K562 (cell line): Measurements from ENCODE around the gene BCL7B. TPM values are rescaled to one million over a fixed set of nuclear protein-coding genes. Genes with fewer than 3 reads are reported as not detected.

Experiments used
- HDAC2 ChIP-seq: fragments of 450-650 bp; IDR thresholded peaks from 2 replicates; pipeline ENCODE4 v1.6.1; 2016; ENCODE audit warnings: mild to moderate bottlenecking
- L3MBTL2 ChIP-seq: fragments of 450-650 bp; IDR thresholded peaks from 2 replicates; pipeline ENCODE4 v1.6.1; 2016; ENCODE audit warnings: mild to moderate bottlenecking, moderate library complexity
- MAFK ChIP-seq: IDR thresholded peaks from 2 replicates; pipeline ENCODE4 v1.6.1; 2011; ENCODE audit warnings: low read length, improper control_type of control experiment
- MEF2D ChIP-seq: conservative IDR thresholded peaks from 2 replicates; pipeline ENCODE4 v1.6.1; 2016; ENCODE audit warnings: low read depth, missing genetic modification characterization, missing compliant biosample characterization
- NFE2 ChIP-seq: IDR thresholded peaks from 2 replicates; pipeline ENCODE4 v1.6.1; 2014; ENCODE audit warnings: antibody characterized with exemption, low read depth
- PHB ChIP-seq: fragments of 250-450 bp; sonication (Bioruptor Pico); IDR thresholded peaks from 2 replicates; pipeline ENCODE4 v1.5.0; 2021
- RBBP5 ChIP-seq: fragments of 200-600 bp; sonication (generic); IDR thresholded peaks from 2 replicates; pipeline ENCODE4 v1.6.1; 2012; ENCODE audit warnings: borderline replicate concordance, mild to moderate bottlenecking, low read length, control low read depth, inconsistent platforms; ENCODE audit not compliant: insufficient read depth, poor library complexity, severe bottlenecking
- RHOXF2B ChIP-seq: fragments of 250-450 bp; sonication (Bioruptor Pico); conservative IDR thresholded peaks from 2 replicates; pipeline ENCODE4 v1.5.1; 2021
- SLC30A9 ChIP-seq: fragments of 250-450 bp; sonication (Bioruptor Pico); IDR thresholded peaks from 2 replicates; pipeline ENCODE4 v1.8.0; 2022; ENCODE audit warnings: mild to moderate bottlenecking, moderate library complexity
- SPI1 ChIP-seq: IDR thresholded peaks from 2 replicates; pipeline ENCODE4 v1.6.1; 2011; ENCODE audit warnings: low read depth, low read length, control low read depth, borderline replicate concordance
- TAF9B ChIP-seq: fragments of 450-650 bp; IDR thresholded peaks from 2 replicates; pipeline ENCODE4 v1.6.1; 2018; ENCODE audit warnings: mild to moderate bottlenecking; ENCODE audit not compliant: partially characterized antibody
- TCFL5 ChIP-seq: fragments of 250-450 bp; sonication (Bioruptor Pico); conservative IDR thresholded peaks from 2 replicates; pipeline ENCODE4 v1.6.1; 2021; ENCODE audit warnings: mild to moderate bottlenecking, moderate library complexity, matching md5 sums
- ZC3H11A ChIP-seq: IDR thresholded peaks from 2 replicates; pipeline ENCODE4 v1.6.1; 2012; ENCODE audit warnings: low read depth, low read length, improper control_type of control experiment
- ZNF316 ChIP-seq: fragments of 450-650 bp; IDR thresholded peaks from 2 replicates; pipeline ENCODE4 v1.6.1; 2016
- polyA plus RNA-seq, 8 experiments: library from polyadenylated mRNA; depleted of rRNA in 4 of 8; stranded (reverse) in 5 of 8; unstranded in 3 of 8; fragments of >200 nt; fragmentation: Nextera tagmentation in 2 of 8; fragmentation: Illumina TruSeq in 1 of 8; extraction: Ambion mirVana in 2 of 8; extraction: Trizol in 1 of 8; gene quantifications; 2 replicates each; pipeline versions ENCODE4 v1.2.1 to v1.2.3, GENCODE V29; 2011 to 2014; ENCODE audit warnings: inconsistent platforms in 1 of 8, missing spikeins in 1 of 8
- total RNA-seq, 7 experiments: library from RNA; depleted of rRNA in 6 of 7; stranded (reverse); fragments of >200 nt in 6 of 7; fragmentation: Illumina TruSeq in 2 of 7; extraction: Trizol in 2 of 7; gene quantifications; 2 replicates each; pipeline versions ENCODE4 v1.2.1 to v1.2.3, GENCODE V29; 2011 to 2021; ENCODE audit warnings: low replicate concordance in 1 of 7
- TF ChIP-seq, protein P1 (sequence below): fragments of 450-650 bp; IDR thresholded peaks from 2 replicates; pipeline ENCODE4 v1.6.1; 2016
- TF ChIP-seq, protein P2 (sequence below): fragments of 200-600 bp; sonication (generic); IDR thresholded peaks from one replicate; pipeline ENCODE4 v1.6.1; 2012; ENCODE audit warnings: mild to moderate bottlenecking, low read depth, low read length, inconsistent platforms

Gene BCL7B
- total and polyA plus RNA-seq, 9 of the 15 experiments (the other 6 are each of a cell fraction or from before 2014, with no cell fraction given), result 10.0 to 73.2 (median 32.9) TPM

DNA sequence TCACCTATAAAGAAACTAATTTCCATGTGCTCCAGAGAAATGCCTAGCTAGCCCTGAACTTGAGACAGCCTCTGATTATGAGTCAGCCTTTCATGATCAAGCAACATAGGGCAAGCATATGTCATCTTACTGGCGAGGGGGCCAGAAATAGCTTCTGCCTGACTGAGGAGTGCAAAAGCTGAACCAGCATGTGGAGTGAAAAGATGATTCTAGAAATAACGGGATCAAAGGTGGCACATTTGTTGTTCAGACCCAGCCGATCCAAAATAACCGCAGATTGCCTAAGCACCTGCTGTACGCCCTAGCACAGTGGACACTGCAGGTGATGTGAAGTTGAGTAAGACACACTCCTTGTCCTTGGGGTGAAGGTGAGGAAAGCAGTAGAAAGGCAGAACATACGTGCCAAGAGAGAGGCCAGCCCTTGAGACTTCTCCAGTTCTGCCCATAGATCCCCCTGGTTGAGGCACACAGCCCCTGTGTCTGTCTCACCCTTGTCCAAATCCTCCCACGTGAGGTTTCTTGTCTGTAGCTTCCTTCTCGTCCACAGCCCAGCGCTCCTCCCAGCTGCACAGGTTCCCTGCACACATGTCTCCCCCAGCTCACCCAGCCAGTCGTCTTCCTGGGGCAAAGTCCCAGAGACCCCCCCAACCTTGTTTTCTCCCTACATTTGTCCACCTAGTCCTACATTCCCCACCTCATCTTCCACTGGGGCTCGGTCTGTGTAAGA is 2.8 kb upstream of the BCL7B start (continued):
- TF ChIP-seq ZC3H11A (no peak), TCFL5 (CRISPR knock-in tag) (no peak), SLC30A9 (CRISPR knock-in tag) (no peak), RBBP5 (no peak), TAF9B (no peak), L3MBTL2 (peak; percentile 47; the same call in 1 of the 2 replicates), RHOXF2B (CRISPR knock-in tag) (no peak), ZNF316 (peak; percentile 70), SPI1 (no peak), HDAC2 (no peak), NFE2 (peak; percentile 71), MEF2D (no peak; the same call in none of the 2 replicates), MAFK (peak; percentile 41; the same call in 1 of the 2 replicates), PHB (CRISPR knock-in tag) (no peak)
- TF ChIP-seq, protein P1, sequence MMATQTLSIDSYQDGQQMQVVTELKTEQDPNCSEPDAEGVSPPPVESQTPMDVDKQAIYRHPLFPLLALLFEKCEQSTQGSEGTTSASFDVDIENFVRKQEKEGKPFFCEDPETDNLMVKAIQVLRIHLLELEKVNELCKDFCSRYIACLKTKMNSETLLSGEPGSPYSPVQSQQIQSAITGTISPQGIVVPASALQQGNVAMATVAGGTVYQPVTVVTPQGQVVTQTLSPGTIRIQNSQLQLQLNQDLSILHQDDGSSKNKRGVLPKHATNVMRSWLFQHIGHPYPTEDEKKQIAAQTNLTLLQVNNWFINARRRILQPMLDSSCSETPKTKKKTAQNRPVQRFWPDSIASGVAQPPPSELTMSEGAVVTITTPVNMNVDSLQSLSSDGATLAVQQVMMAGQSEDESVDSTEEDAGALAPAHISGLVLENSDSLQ, result no peak
- TF ChIP-seq, protein P2, sequence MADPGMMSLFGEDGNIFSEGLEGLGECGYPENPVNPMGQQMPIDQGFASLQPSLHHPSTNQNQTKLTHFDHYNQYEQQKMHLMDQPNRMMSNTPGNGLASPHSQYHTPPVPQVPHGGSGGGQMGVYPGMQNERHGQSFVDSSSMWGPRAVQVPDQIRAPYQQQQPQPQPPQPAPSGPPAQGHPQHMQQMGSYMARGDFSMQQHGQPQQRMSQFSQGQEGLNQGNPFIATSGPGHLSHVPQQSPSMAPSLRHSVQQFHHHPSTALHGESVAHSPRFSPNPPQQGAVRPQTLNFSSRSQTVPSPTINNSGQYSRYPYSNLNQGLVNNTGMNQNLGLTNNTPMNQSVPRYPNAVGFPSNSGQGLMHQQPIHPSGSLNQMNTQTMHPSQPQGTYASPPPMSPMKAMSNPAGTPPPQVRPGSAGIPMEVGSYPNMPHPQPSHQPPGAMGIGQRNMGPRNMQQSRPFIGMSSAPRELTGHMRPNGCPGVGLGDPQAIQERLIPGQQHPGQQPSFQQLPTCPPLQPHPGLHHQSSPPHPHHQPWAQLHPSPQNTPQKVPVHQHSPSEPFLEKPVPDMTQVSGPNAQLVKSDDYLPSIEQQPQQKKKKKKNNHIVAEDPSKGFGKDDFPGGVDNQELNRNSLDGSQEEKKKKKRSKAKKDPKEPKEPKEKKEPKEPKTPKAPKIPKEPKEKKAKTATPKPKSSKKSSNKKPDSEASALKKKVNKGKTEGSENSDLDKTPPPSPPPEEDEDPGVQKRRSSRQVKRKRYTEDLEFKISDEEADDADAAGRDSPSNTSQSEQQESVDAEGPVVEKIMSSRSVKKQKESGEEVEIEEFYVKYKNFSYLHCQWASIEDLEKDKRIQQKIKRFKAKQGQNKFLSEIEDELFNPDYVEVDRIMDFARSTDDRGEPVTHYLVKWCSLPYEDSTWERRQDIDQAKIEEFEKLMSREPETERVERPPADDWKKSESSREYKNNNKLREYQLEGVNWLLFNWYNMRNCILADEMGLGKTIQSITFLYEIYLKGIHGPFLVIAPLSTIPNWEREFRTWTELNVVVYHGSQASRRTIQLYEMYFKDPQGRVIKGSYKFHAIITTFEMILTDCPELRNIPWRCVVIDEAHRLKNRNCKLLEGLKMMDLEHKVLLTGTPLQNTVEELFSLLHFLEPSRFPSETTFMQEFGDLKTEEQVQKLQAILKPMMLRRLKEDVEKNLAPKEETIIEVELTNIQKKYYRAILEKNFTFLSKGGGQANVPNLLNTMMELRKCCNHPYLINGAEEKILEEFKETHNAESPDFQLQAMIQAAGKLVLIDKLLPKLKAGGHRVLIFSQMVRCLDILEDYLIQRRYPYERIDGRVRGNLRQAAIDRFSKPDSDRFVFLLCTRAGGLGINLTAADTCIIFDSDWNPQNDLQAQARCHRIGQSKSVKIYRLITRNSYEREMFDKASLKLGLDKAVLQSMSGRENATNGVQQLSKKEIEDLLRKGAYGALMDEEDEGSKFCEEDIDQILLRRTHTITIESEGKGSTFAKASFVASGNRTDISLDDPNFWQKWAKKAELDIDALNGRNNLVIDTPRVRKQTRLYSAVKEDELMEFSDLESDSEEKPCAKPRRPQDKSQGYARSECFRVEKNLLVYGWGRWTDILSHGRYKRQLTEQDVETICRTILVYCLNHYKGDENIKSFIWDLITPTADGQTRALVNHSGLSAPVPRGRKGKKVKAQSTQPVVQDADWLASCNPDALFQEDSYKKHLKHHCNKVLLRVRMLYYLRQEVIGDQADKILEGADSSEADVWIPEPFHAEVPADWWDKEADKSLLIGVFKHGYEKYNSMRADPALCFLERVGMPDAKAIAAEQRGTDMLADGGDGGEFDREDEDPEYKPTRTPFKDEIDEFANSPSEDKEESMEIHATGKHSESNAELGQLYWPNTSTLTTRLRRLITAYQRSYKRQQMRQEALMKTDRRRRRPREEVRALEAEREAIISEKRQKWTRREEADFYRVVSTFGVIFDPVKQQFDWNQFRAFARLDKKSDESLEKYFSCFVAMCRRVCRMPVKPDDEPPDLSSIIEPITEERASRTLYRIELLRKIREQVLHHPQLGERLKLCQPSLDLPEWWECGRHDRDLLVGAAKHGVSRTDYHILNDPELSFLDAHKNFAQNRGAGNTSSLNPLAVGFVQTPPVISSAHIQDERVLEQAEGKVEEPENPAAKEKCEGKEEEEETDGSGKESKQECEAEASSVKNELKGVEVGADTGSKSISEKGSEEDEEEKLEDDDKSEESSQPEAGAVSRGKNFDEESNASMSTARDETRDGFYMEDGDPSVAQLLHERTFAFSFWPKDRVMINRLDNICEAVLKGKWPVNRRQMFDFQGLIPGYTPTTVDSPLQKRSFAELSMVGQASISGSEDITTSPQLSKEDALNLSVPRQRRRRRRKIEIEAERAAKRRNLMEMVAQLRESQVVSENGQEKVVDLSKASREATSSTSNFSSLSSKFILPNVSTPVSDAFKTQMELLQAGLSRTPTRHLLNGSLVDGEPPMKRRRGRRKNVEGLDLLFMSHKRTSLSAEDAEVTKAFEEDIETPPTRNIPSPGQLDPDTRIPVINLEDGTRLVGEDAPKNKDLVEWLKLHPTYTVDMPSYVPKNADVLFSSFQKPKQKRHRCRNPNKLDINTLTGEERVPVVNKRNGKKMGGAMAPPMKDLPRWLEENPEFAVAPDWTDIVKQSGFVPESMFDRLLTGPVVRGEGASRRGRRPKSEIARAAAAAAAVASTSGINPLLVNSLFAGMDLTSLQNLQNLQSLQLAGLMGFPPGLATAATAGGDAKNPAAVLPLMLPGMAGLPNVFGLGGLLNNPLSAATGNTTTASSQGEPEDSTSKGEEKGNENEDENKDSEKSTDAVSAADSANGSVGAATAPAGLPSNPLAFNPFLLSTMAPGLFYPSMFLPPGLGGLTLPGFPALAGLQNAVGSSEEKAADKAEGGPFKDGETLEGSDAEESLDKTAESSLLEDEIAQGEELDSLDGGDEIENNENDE, result no peak
